Stimulated activated CD4-positive, alpha-beta T cell treated with anti-CD3 and anti-CD28 coated beads, Interleukin-15, amount 100 ng/mL, for 48 hours (primary cell): ENCODE measurements around the gene CDH22.

Source experiments
- DNase-seq, 2 donors: peaks; one replicate each; pipeline ENCODE4 v3.0.0-alpha.2; 2020; ENCODE audit warnings: low read depth in 2 of 2

CDH22 gene

GRCh38 chr20:46214824-46215488 is 93.3 kb downstream of the CDH22 start:
- no peak for DNase-seq

DNA sequence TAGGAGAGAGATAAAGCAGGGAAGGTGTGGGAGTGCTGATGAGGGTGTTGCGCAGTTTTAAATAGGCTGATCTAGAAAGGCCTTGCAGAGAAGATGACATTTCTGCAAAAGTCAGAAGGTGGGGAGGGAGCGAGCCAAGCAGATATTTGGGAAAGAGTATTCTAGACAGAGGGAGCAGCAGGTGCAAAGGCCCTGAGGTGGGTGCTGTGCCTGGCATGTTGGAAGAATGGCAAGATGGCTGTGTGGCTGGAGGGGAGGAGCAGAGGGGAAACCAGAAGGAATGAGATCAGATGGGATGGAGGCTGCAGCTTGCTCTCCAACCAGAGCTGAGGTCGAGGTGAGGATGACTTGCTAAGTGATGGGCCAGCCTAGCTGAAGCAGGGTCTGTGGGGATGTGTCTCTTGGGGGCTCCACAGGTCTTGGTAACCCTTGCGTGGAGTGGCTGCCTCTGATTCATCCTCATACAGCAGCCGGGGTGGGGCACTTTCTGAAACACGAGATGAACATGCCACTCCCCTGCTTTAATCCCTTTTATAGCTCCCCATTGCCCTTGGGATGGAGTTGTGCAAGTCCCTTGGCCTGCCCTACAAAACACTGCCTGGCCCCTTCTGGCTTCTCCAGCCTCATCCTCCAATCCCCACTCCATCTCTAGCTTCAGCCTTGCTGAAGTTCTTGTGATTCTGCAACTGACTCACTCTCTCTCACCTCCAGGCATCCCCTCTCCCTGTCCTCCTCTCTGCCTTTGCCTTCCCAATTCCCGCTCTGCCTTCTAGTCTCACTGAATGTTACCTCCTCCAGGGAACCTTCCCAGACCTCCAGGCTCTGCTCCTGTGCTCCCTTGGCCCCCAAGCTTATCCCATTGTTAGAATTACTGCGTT is 94.1 kb downstream of the CDH22 start:
- DNase-seq: no peak

GRCh38 chr20:46212876-46213275 is 95.4 kb downstream of the CDH22 start:
- no peak for DNase-seq

DNA sequence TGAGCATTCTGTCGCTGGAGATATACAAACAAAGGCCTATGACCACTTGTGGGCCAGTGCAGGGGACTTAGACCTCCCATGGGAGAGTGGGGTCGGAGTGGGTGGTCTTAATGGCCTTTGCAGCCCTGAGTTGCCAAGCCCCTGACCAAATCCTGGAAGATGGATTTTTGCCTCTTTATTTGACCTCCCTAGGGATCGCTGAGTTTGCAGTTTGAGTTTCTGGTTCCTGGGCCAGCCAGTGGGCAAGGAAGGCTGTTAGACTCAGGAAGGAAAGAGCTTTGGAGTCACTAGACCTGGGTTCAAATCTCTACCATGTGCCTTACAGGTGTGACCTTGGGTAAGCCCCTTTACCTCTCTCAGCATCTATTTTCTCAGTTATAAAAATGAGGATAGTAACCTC is 96.0 kb downstream of the CDH22 start:
- no peak for DNase-seq

DNA sequence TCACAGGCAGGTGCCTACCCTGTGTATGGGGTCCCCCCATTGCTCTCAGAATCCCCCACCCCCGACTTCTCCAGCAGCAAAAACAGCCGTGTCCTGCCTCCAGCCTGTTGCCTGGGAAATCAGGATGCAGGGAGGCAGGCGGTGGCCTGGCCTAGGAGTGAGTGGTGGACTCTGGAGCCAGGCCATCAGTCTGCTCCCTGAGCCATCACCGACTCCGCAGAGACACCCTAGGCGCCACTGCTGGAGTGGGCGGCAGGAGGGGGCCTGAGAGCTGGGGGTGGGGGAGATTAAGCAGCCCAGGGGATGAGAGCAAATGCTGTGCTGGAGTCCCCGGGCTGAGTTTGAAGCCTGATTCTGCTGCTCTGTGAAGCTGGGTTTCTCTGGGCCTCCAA is 97.0 kb downstream of the CDH22 start:
- DNase-seq: no peak

- no peak for DNase-seq
These were observed 97.5 kb downstream of the CDH22 start for GRCh38 chr20:46210672-46211330.

GRCh38 chr20:46209930-46210671 is 98.2 kb downstream of the CDH22 start:
- no peak for DNase-seq

GRCh38 chr20:46207793-46208192 is 100.5 kb downstream of the CDH22 start:
- DNase-seq: no peak

DNA sequence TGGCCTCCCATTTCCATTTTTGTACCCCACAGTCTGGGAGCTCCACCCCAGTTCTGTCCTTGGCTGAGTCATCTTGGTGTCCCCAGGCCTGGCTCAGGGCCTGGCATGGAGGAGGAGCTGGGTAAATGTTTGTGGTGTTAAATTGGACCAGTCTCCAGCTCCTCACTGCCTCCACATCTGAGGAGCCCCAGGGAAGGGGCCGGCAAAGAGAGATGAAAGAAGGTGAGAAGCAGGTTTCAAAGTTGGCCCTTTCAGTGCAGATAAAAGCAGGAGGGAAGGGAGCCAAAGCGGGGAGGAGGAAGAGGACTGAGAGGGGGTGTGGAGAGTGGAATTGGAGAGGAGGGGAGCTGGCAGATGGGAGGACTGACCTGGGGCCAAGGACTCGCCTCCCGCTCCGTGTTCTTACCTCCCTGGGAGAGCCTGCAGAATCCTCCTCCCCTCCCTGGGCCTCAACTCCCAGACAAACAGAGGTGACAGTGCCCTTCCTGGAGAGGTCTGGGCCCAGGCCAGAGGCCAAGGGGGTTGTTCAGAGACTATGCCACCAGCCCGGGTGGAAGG is 101.2 kb downstream of the CDH22 start:
- DNase-seq: no peak

DNA sequence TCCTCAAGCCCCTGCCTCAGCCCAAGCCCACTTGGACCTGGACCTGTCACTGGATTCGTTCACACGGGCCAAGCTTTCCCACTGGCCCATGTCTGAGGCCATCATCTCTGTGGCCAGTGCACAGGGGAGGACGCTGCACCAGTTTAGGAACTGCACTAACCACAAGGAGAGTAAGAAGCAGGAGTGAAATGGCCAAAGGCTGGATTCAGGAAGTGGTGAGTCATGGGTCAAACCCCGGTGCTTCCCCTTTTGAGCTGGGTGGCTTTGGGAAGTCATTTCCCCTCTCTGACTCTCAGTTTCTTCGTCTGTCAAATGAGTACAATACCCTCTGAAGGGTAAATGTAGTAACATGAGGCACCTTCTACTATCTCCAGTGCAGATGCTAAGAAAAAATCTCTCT is 102.3 kb downstream of the CDH22 start:
- no peak for DNase-seq

- DNase-seq: no peak
These were observed 102.9 kb downstream of the CDH22 start for GRCh38 chr20:46205349-46205748.

DNA sequence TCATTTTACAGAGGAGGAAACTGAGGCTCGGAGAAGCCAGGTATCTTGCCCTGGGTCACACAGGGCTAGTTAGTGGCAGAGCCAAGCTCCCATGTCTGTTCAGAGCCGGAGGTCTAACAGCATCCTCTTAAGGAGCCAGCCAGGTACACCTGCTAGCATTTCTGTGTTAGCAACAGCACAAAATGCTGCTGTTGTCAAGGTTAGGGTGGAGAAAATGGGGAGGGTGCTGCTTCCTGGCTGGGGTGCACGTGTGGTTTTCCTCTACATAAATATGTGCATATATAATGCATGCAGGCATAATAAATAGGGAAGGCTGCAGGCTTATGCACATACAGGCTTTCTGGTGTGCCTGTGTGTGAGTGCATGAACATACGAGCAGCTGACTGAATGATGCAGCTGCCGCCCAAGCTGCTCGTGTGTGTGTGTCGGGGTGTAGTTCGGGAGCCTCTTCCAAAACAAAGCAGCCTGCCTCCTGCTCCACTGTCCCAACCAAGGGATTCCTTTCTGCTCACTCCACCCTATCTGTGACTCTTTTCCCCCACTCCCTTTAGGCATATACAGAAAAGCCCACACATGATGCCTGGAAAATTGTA is 103.6 kb downstream of the CDH22 start:
- no peak for DNase-seq

DNA sequence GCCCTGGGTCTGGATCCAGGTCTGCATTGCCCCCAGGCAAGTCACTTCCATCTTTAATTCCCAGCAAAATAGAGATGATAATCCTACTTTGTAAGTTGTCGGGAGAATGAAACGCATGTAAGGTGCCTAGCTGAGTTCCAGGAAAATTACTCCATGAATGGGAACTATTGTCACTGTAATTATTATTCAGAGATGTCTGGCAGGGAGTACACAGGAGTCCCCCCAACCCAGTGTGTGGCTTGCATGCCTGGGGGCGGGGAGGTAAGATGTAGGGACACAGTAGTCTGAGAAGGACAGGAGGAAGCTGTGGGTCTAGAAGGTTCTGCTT is 104.8 kb downstream of the CDH22 start:
- no peak for DNase-seq

GRCh38 chr20:46202766-46203509 is 105.4 kb downstream of the CDH22 start:
- DNase-seq: no peak

GRCh38 chr20:46200582-46201570 is 107.4 kb downstream of the CDH22 start:
- DNase-seq: no peak

DNA sequence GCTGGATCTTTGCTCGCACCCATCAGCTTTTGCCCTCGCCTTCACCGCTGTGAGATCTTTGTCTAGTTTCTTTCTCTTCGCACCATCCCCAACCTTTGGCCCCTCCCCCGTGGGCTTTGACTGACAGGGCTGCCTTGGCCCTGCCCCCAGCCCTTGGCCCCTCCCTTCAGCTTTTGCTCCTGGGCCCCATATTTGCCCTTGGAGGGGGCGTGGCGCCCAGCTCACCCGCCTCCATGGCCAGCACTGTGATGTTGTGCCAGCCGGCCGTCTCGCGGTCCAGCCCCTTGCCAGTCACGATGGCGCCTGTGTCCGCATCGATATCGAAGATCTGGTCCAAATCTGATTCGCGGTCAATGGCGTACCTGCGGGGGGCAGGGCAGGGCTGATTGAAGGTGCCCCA is 109.1 kb downstream of the CDH22 start:
- DNase-seq: no peak

GRCh38 chr20:46196990-46197389 is 111.3 kb downstream of the CDH22 start:
- DNase-seq: no peak

- DNase-seq: no peak
These were observed 112.8 kb downstream of the CDH22 start for GRCh38 chr20:46195264-46196036.

- DNase-seq: no peak
These were observed 113.9 kb downstream of the CDH22 start for GRCh38 chr20:46194409-46194808.
